Smooth muscle cell (in vitro differentiated cells): ENCODE results near the gene MANEA. TPM values are rescaled to one million over a fixed set of nuclear protein-coding genes. Genes with fewer than 3 reads are reported as not detected.
"Not testable (repeated sequence)": the region's sequence is repeated elsewhere in the genome, so short reads cannot be mapped to it uniquely, and the experiment has no call there.

Source experiments
- DNase-seq: peaks from one replicate; lab custom pipeline; 2025; ENCODE audit not compliant: unreplicated experiment; lab: John Stamatoyannopoulos, UW
- H2AFZ ChIP-seq: fragments of 200-600 bp; sonication (generic); 2 replicates; pipeline ENCODE4 v1.6.0; 2016; ENCODE audit warnings: antibody characterized with exemption, low read depth, mild to moderate bottlenecking
- H3F3A ChIP-seq: fragments of 200-600 bp; sonication (generic); 2 replicates; pipeline ENCODE4 v1.6.0; 2017; ENCODE audit warnings: antibody characterized with exemption, low read depth
- H3K27ac ChIP-seq: fragments of 200-600 bp; sonication (generic); 2 replicates; pipeline ENCODE4 v1.5.1; 2016; ENCODE audit warnings: low read depth, mild to moderate bottlenecking
- H3K27me3 ChIP-seq: fragments of 200-600 bp; sonication (generic); 2 replicates; pipeline ENCODE4 v1.6.1; 2016; ENCODE audit warnings: low read depth, mild to moderate bottlenecking
- H3K36me3 ChIP-seq: fragments of 200-600 bp; sonication (generic); 2 replicates; pipeline ENCODE4 v1.5.1; 2016; ENCODE audit warnings: low read depth
- H3K4me1 ChIP-seq: fragments of 200-600 bp; sonication (generic); 2 replicates; pipeline ENCODE4 v1.5.1; 2016; ENCODE audit warnings: low read depth
- H3K4me2 ChIP-seq: fragments of 200-600 bp; sonication (generic); 2 replicates; pipeline ENCODE4 v1.6.0; 2016; ENCODE audit warnings: mild to moderate bottlenecking
- H3K4me3 ChIP-seq: fragments of 200-600 bp; sonication (generic); 2 replicates; pipeline ENCODE4 v1.5.1; 2016; ENCODE audit warnings: mild to moderate bottlenecking
- H3K79me2 ChIP-seq: fragments of 200-600 bp; sonication (generic); 2 replicates; pipeline ENCODE4 v1.6.0; 2016; ENCODE audit warnings: low read depth, mild to moderate bottlenecking
- H3K9ac ChIP-seq: fragments of 200-600 bp; sonication (generic); 2 replicates; pipeline ENCODE4 v1.6.0; 2016; ENCODE audit warnings: low read depth
- H3K9me3 ChIP-seq: fragments of 200-600 bp; sonication (generic); replicated peaks from 2 replicates; pipeline ENCODE4 v1.5.1; 2016; ENCODE audit warnings: low read depth
- H4K20me1 ChIP-seq: fragments of 200-600 bp; sonication (generic); 2 replicates; pipeline ENCODE4 v1.6.0; 2016; ENCODE audit warnings: low read depth
- CTCF ChIP-seq: fragments of 200-600 bp; sonication (generic); IDR thresholded peaks from 2 replicates; pipeline ENCODE4 v1.5.1; 2017; ENCODE audit warnings: borderline replicate concordance, mild to moderate bottlenecking, antibody characterized with exemption; ENCODE audit not compliant: insufficient read depth, poor library complexity, severe bottlenecking
- WGBS: methylation state at CpG from one replicate; pipeline ENCODE4 v1.1.7; 2016; ENCODE audit warnings: low lambda C conversion rate; 5-methylcytosine and 5-hydroxymethylcytosine counted together
- polyA plus RNA-seq: library from polyadenylated mRNA; unstranded; fragments of >200 nt; fragmentation: Nextera tagmentation; extraction: Ambion mirVana; gene quantifications from 2 replicates; pipeline ENCODE4 v1.2.1, GENCODE V29; 2016
- total RNA-seq: library from RNA; depleted of rRNA; stranded (reverse); fragments of >200 nt; gene quantifications from 2 replicates; pipeline ENCODE4 v1.2.3, GENCODE V29; 2014

The MANEA gene
- total and polyA plus RNA-seq, 2 experiments from 2014 or later, result 2.7 to 11.0 TPM

GRCh38 chr6:95553880-95554279, 23.5 kb upstream of the MANEA start:
- Histone ChIP-seq H3K4me1 (no peaks in the 10 kb centered on the region), H3K9me3 (no peaks in the 10 kb centered on the region), H3K9ac (no peak overlapping the region), H4K20me1 (no peaks in the 10 kb centered on the region), H3K4me3 (no peak overlapping the region), H3F3A (no peaks in the 10 kb centered on the region), H3K4me2 (no peak overlapping the region), H2AFZ (no peak overlapping the region), H3K27ac (no peak overlapping the region), H3K36me3 (no peaks in the 10 kb centered on the region), H3K79me2 (no peaks in the 10 kb centered on the region), H3K27me3 (no peaks in the 10 kb centered on the region)
- TF ChIP-seq CTCF, result no peak
- no peak for DNase-seq
- WGBS, result 90% methylated on average over 1 of the region's 1 CpG

- H3K79me2 ChIP-seq, H3K9me3 ChIP-seq, H3K9ac ChIP-seq, H3K27ac ChIP-seq, H3F3A ChIP-seq, H3K4me1 ChIP-seq, H2AFZ ChIP-seq, H3K36me3 ChIP-seq, H3K4me3 ChIP-seq, H3K27me3 ChIP-seq, DNase-seq, H4K20me1 ChIP-seq, H3K4me2 ChIP-seq: not testable (repeated sequence)
- 40% methylated on average over 5 of the region's 5 CpGs for WGBS
These were observed 16.4 kb upstream of the MANEA start for GRCh38 chr6:95560956-95561355.

GRCh38 chr6:95569560-95569959, 7.8 kb upstream of the MANEA start:
- no peaks in the 10 kb centered on the region for H3F3A ChIP-seq
- no peak overlapping the region for H2AFZ ChIP-seq
- no peaks in the 10 kb centered on the region for H3K36me3 ChIP-seq
- no peak overlapping the region for H3K4me2 ChIP-seq
- H3K4me1 ChIP-seq, result peaks cover 1% of the 10 kb centered on the region
- H3K27ac ChIP-seq, result no peak overlapping the region
- H3K9me3 ChIP-seq, result no peaks in the 10 kb centered on the region
- no peak overlapping the region for H3K9ac ChIP-seq
- TF ChIP-seq CTCF, result no peak
- H3K27me3 ChIP-seq, result no peaks in the 10 kb centered on the region
- peaks cover 22% of the 10 kb centered on the region for H3K79me2 ChIP-seq
- H3K4me3 ChIP-seq, result no peak overlapping the region
- H4K20me1 ChIP-seq, result peaks cover 33% of the 10 kb centered on the region
- no peak for DNase-seq
- 97% methylated on average over 5 of the region's 5 CpGs for WGBS

GRCh38 chr6:95572098-95572497, 5.2 kb upstream of the MANEA start:
- Histone ChIP-seq H3K4me1 (peaks cover 20% of the 10 kb centered on the region), H3K4me2 (no peak overlapping the region), H3K9me3 (no peaks in the 10 kb centered on the region), H3K79me2 (peaks cover 43% of the 10 kb centered on the region), H3F3A (peaks cover 4% of the 10 kb centered on the region), H2AFZ (no peak overlapping the region), H3K36me3 (no peaks in the 10 kb centered on the region), H4K20me1 (peaks cover 33% of the 10 kb centered on the region), H3K27ac (no peak overlapping the region), H3K27me3 (no peaks in the 10 kb centered on the region), H3K4me3 (no peak overlapping the region), H3K9ac (no peak overlapping the region)
- WGBS, result 100% methylated on average over 2 of the region's 2 CpGs
- TF ChIP-seq CTCF, result no peak
- no peak for DNase-seq
